NK-92 treated with Interleukin-12 subunit alpha and Interleukin-12 subunit beta, amount 100 ng/mL, for 24 hours (cell line): ENCODE measurements around the gene ADGRD2.

Experiments used
- DNase-seq: peaks from one replicate; lab custom pipeline; 2025; lab: John Stamatoyannopoulos, UW

The ADGRD2 gene

GRCh38 chr9:124511426-124511840, 61.2 kb downstream of the ADGRD2 start:
- DNase-seq: no peak

- no peak for DNase-seq
Observed at GRCh38 chr9:124511891-124512805, 61.9 kb downstream of the ADGRD2 start.

GRCh38 chr9:124512806-124513204, 62.6 kb downstream of the ADGRD2 start:
- no peak for DNase-seq

DNA sequence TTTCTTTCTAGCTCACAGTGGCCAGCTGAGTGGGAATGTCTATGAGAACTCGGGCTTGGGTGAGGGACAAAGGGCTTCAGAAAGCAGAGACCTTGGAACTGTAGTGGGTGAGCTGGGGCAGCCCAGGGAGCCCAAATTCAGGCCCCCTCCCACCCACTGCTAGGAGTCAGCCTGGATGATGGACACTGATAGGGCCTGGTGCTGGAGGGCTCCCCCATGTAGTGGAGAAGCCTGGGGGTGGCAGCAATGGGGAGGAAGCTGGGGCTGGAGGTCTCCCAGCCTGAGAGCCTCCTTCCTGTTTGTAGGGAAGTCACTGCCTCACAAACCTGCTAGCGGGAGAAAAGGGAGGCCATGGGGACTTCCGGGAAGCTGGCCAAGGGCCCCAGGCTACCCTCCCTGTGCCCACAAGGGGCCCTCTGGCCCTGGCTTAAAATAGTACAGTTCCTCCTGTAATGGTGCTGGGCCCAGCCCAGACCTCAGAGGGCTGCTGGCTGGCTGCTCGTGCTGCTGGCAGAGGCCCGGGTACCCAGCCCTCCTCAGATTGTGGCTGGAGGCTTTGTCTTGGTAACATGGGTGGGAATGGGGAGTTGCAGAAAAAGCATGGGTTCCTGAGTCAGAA, 63.2 kb downstream of the ADGRD2 start:
- DNase-seq: no peak

DNA sequence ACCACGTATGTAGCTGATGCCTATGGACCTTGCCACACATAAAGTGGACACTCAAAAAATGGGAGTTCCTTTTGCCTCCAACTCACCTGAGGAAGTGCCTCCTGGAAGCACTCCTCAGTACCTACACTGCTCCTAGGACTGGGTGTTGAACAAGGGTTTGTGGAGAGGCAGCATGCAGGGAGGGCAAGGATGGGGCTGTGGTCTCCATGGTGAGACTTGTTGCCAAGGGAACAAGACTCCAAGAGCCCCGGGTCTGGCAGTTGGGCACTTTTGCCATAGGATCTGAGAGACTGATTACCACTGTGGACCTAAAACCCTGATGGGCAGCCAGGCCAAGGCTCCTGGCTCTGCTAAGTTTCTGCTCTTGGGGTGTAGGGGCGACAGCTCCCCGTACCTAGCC, 63.9 kb downstream of the ADGRD2 start:
- DNase-seq: no peak

- DNase-seq: no peak
Observed at GRCh38 chr9:124514874-124515273, 64.6 kb downstream of the ADGRD2 start.

DNA sequence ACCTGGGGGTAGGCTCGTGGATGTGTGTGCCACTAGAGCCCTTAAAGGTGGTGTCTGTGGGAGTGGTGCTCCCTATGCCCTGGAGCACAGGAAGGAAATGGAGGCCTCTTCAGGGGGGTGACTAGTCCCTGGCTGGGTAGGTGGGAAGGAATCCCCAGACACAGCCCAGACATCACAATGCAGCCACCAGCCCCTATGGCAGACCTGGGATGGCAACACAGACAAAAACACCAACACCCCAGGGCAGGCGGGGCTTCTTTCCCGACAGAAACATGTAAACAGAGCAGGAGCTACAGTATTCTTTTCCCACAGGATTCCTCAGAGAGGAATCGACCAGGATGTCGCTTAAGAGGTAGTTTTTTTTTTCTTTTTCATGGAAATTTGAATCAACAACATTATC, 67.3 kb downstream of the ADGRD2 start:
- DNase-seq: no peak

DNA sequence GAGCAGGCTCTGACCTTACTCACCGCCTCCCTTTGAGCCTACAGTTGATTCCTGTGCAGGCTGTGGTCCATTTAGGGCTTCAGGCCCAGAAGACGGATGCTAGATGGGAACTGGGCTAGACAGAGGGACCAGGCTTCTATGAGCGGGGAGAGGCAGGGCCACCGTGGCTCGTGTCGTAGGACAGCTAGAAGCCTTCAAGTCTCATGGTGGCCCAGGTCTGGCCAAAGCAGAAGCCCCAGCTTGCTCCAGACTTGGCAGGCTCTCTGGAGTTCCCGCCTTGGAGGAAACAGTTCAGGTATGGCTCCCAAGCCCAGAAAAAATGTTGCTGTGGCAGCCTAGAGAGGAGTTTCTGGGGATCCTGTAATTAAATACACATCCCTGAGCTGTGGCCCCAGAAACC, 67.9 kb downstream of the ADGRD2 start:
- DNase-seq: no peak

GRCh38 chr9:124520206-124520596, 70.0 kb downstream of the ADGRD2 start:
- no peak for DNase-seq

- no peak for DNase-seq
Observed at GRCh38 chr9:124521142-124521541, 70.9 kb downstream of the ADGRD2 start.

DNA sequence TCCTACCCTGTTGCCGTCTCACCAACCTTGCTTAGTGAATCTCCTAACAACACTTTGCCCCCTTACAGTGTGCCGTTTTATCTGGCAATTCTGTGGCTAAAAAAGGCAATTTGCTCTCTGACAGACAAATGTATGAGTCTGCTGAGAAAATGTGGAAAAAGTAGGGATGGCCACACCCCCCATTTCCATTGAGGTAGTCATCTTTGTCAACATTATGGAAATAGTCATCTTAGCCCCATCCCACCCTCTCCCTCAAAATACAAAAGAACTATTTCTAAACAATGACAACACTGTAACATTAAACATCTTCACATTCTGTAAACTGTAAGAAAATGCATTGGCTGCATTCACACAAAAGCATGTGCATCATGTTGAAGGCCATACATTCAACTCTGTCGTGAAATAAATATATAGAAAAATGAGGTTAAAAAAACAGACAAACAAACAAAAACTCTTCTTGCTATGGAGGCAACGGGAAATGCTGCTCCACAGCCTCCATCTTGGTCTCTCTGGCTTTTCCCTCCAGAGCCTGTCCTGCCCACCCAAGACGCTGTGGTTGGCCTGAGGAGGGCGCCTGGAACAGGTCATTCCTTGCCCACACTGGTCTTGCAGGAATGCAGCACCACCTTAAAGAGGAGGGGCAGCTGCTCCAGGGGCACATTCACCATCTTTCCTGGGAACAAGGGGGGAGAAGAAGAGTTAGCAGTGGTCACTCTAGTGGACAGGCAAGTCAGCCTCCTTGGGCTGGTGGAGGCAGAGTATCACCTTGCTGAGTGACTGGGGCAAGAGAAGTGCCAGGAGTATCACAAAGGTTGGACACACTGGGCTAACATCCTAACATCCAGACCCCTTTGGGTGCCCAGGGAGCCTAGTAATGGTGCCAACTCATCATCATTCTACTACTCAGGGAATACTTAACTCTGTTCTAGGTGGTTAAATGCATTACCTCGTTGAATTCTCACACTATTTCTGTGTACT, 72.2 kb downstream of the ADGRD2 start:
- no peak for DNase-seq

DNA sequence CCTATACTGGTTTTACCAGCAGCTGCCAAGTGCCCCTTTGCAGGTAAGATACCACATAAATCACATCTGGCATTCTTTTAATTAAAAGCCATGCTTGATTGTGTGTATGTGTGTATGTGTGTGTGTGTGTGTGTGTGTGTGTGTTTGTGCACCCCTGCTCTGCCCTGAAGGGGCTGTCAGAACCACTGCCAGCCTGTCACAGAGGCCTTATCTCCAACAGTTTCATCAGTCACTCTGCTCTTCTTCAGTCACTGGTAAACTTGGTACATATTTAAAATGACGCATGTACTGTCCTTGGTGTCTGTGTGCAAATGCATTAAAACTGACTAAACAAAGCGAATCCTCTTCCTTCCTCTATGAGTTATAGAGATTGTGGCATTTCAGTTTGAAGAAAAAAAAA, 75.9 kb downstream of the ADGRD2 start:
- no peak for DNase-seq

DNA sequence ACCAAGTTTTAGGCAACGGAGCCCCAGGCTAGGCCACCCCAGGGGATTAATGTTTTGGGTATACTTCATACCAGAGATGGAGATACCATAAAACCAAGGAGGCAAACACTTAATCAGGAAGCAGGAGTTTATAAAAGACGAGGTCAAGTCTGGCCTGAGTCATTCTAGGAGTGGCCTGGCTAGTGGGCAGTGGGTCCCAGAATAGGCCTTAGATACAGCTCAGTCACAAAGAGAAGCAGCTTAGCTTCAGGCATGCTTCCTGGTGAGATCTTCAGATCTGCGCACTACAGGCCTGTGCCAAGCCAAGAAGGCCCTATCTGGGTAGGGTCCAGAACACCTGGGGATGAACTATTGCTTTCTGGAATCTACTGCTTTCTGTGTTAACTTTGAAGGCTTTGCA, 77.5 kb downstream of the ADGRD2 start:
- no peak for DNase-seq
